BJ (cell line): Measurements from ENCODE around the gene GALNT3. TPM values are rescaled to one million over a fixed set of nuclear protein-coding genes. Genes with fewer than 3 reads are reported as not detected.

ENCODE experiments used
- CTCF ChIA-PET: fragments of 350-600 bp; formaldehyde crosslinking; extraction: SDS; loops from one replicate; lab custom pipeline; 2021; ENCODE audit warnings: antibody characterized with exemption, inconsistent platforms; lab: Yijun Ruan, JAX
- POLR2A ChIA-PET: fragments of 300-600 bp; sonication (Branson Sonifier 250); formaldehyde crosslinking; extraction: SDS; loops from one replicate; lab custom pipeline; 2021; ENCODE audit warnings: antibody characterized with exemption; lab: Charles Lee
- DNase-seq: peaks from one replicate; pipeline ENCODE4 v3.0.0-alpha.2; 2011; ENCODE audit warnings: low read depth
- H3K27me3 ChIP-seq: 2 replicates; pipeline ENCODE4 v1.6.0; 2011; ENCODE audit warnings: low read length; ENCODE audit not compliant: control insufficient read depth, insufficient read depth
- H3K36me3 ChIP-seq: 2 replicates; pipeline ENCODE4 v1.5.1; 2011; ENCODE audit warnings: low read length; ENCODE audit not compliant: control insufficient read depth, insufficient read depth
- H3K4me3 ChIP-seq: 2 replicates; pipeline ENCODE4 v1.5.1; 2011; ENCODE audit warnings: low read depth, mild to moderate bottlenecking, control low read depth, low read length
- CTCF ChIP-seq: IDR thresholded peaks from 2 replicates; pipeline ENCODE4 v1.5.1; 2011; ENCODE audit warnings: low read depth, mild to moderate bottlenecking, control low read depth, inconsistent platforms, low read length, moderate library complexity; ENCODE audit not compliant: insufficient read depth
- polyA plus RNA-seq: library from polyadenylated mRNA; depleted of rRNA; stranded (reverse); fragments of >200 nt; gene quantifications from 2 replicates; pipeline ENCODE4 v1.2.3, GENCODE V29; 2011

GALNT3 gene
- polyA plus RNA-seq, 1 experiment, result 2.4 TPM

DNA sequence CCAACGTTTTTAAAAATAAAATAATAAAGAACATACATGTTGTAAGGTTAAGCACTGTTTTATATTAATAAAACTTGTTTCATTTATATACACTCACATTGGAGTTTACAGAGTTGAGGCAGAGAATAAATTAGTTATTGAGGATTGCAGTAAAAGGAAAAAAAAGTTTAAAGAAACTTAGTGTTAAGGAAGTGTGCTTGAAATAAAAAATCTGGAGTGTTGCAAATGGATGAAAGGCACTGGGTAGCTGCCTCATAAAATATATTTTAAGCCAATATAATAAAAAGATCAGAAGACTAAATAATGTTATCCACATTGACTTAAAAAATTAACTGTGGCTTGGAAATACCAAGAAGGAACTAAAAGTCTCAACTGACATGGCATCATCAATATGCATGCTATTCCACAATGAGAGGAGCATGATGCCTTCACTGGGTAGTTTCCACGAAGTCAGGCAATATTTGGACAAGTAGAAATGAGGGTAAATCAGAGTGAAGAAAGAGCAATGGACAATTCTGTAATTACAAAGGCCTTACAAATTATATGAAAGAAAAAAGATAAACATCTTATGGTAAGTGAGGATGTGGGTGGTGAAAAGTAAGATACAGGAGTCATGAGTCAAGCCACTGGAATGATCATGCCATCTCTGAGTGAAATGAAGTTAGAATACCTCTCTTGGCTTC lies 2.5 kb downstream of the GALNT3 start:
- POLR2A ChIA-PET, result no interaction called here
- no peaks in the 10 kb centered on the region for H3K27me3 ChIP-seq
- H3K4me3 ChIP-seq, result no peak overlapping the region
- TF ChIP-seq CTCF, result no peak
- CTCF ChIA-PET, result no interaction called here
- H3K36me3 ChIP-seq, result no peaks in the 10 kb centered on the region
- DNase-seq, result no peak

- H3K4me3 ChIP-seq, result no peak overlapping the region
- DNase-seq, result no peak
- ChIA-PET POLR2A (no interaction called here), CTCF (no interaction called here)
- no peak for TF ChIP-seq CTCF
- no peaks in the 10 kb centered on the region for H3K36me3 ChIP-seq
- no peaks in the 10 kb centered on the region for H3K27me3 ChIP-seq
These were observed 3.6 kb downstream of the GALNT3 start for GRCh38 chr2:165790466-165790865.

- no peak for TF ChIP-seq CTCF
- DNase-seq, result no peak
- no peaks in the 10 kb centered on the region for H3K27me3 ChIP-seq
- POLR2A ChIA-PET, result no interaction called here
- no peak overlapping the region for H3K4me3 ChIP-seq
- CTCF ChIA-PET, result no interaction called here
- H3K36me3 ChIP-seq, result no peaks in the 10 kb centered on the region
These were observed 6.7 kb downstream of the GALNT3 start for GRCh38 chr2:165787334-165787733.

GRCh38 chr2:165779706-165780105 lies 14.3 kb downstream of the GALNT3 start:
- TF ChIP-seq CTCF, result no peak
- ChIA-PET CTCF (interaction anchor here (1.3 to 1.4 kb wide), 2 partner anchors 61 to 94 kb away, joined by 3 read pairs; no protein-coding TSS in a partner anchor), POLR2A (no interaction called here)
- Histone ChIP-seq H3K4me3 (no peak overlapping the region), H3K27me3 (no peaks in the 10 kb centered on the region), H3K36me3 (no peaks in the 10 kb centered on the region)
- no peak for DNase-seq

DNA sequence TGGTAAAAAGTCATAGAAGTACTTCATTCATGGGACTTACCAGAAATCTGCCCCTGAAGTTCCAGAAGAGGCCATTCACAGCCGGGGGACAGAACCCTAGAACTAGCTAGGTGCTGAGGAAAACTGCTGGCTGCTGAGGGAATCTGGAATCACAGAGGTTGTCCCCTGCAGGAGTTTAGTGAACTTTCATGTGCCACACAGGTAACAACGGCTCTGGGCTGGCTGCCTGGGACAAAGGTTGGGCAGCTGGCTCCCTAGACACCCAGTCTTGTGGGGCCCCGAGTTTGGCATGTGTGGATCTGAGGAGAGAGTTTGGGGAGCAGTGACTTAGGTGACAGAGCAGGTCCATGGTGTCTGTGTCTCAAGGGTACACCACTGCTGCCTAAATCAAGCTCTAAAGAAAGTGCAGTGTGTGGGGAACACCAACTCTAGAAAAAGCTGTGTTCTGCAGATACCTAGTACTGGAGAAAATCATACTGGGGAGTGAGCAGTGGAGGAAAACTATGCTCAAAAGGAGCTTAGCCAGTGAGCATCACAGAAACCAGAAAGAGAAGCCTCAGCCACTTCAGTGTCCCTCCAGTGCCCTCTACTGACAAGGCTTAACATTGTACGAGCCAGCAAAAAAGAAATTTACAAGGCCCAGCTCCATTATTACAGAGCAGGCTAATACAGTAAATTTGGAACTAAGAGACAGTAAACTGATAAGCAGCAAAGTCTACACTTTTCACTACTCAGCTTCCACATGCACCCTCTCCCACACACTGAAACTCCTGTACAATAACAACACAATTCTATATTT lies 15.2 kb downstream of the GALNT3 start:
- ChIA-PET POLR2A (no interaction called here), CTCF (interaction anchor here (0.6 to 1.4 kb wide), 4 partner anchors 20 to 400 kb away, joined by 3 to 4 read pairs (median 3); no protein-coding TSS in a partner anchor)
- Histone ChIP-seq H3K27me3 (no peaks in the 10 kb centered on the region), H3K36me3 (no peaks in the 10 kb centered on the region), H3K4me3 (no peak overlapping the region)
- no peak for DNase-seq
- no peak for TF ChIP-seq CTCF
